ENCODE results near the gene S100A5.

S100A5 gene

DNA sequence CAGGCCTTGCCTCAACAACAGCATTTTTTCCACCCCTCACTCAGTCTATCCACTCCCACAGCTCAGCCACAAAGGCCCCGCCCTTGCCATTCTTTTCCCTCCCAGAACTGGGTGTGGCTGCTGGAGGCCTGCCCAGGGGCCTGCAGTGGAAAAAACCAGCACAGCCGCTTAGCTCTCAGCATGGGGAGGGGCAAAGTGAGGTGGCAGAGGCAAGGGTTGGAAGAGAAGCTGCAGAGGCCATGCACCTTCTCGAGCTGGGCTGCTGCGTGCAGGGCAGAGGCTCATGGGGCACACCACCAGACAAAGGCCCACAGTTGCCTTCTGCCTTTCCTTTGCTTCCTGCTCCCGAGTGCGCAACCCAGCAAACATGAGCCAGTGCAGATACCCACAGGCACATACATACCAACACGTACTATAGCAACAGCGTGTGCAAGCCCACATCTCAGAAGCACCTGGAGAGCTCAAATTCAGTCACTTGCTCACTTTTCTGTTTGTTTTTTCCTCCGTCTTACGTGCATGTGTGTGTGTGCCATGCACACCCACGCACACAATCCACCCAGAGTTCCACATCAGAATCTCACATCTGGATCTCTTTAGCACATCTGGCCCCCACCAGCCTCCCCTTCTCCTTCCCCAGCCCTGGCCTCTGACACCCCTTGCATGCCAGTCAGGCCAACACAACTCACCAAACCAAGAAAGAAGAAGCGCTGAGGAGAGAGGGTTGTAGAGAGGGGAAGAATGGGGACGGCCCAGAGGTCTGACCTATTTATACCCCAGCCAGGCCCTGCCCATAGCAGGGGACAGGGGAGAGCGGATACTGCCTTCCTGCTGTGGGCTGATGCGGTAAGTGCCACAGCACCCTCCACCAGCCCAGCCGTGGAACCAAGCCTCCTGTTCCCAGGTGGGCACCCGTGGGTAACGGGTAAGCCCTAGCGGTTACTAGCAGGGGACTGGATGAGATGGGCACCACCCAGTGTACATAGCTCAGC lies 4.6 kb upstream of the S100A5 start, which contains the start of gene S100A4:
S100A4 (minus strand) TSS at position 740 of the 989 bp plus-strand sequence. CDS start 1,012 bp downstream, outside the sequence.
- peak; percentile 86 for DNase-seq (ENCODE audit: low read depth)
- TF ChIP-seq, protein P1, sequence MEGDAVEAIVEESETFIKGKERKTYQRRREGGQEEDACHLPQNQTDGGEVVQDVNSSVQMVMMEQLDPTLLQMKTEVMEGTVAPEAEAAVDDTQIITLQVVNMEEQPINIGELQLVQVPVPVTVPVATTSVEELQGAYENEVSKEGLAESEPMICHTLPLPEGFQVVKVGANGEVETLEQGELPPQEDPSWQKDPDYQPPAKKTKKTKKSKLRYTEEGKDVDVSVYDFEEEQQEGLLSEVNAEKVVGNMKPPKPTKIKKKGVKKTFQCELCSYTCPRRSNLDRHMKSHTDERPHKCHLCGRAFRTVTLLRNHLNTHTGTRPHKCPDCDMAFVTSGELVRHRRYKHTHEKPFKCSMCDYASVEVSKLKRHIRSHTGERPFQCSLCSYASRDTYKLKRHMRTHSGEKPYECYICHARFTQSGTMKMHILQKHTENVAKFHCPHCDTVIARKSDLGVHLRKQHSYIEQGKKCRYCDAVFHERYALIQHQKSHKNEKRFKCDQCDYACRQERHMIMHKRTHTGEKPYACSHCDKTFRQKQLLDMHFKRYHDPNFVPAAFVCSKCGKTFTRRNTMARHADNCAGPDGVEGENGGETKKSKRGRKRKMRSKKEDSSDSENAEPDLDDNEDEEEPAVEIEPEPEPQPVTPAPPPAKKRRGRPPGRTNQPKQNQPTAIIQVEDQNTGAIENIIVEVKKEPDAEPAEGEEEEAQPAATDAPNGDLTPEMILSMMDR (conservative IDR thresholded peaks at IDR 0.05; ENCODE audit: low read depth, low read length), result no peak

DNA sequence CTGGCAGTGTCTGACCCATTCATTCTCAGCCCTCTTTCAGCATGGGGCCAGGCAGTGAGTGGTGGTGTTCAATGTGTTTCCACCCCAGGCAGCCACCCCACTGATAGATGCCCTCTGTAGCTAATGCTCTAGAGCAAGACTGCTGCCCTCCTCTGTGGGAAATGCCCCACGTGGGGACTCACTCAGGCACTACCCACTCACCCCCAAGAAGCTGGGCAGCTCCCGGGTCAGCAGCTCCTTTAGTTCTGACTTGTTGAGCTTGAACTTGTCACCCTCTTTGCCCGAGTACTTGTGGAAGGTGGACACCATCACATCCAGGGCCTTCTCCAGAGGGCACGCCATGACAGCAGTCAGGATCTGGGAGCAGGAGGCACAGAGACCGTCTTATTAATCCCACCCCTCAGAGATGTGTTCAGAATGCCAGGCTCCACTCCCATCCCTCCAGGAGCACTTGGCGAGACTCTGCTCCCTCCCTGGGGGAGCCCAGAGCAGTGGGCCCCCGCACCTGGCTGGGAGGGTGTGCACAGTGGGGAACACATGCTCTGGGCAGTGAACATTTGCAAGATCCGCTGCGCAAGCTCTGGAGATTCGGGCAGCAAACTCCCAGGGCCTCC lies 3.8 kb upstream of the S100A5 start:
- H3K4me3 ChIP-seq (ENCODE audit: low read depth, low read length), result no peak overlapping the region
- DNase-seq (ENCODE audit: low read depth), result no peak
- TF ChIP-seq, protein P1 (conservative IDR thresholded peaks at IDR 0.05; ENCODE audit: low read depth, low read length), result no peak

More for the DNA sequence above, 4.6 kb upstream of the S100A5 start, which contains the start of gene S100A4:
- H3K4me3 ChIP-seq (ENCODE audit: low read depth, low read length), result no peak within 1 kb of the TSS

DNA sequence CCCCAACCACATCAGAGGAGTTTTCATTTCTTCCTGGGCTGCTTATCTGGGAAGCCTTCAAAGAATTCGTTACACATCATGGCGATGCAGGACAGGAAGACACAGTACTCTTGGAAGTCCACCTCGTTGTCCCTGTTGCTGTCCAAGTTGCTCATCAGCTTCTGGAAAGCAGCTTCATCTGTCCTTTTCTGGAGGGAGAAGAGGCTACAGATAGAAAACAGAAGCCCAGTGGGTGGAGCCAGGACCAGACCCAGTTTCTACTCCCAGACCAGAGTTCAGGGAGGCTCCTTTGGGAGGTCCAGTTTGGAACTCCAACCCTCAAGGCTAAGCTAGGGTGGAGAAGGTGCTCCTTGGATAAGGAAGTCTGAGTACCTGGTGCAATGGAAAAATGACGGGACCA lies 3.0 kb upstream of the S100A5 start:
- H3K4me3 ChIP-seq (ENCODE audit: low read depth, low read length), result no peak overlapping the region
- no peak for DNase-seq (ENCODE audit: low read depth)
- TF ChIP-seq, protein P1 (conservative IDR thresholded peaks at IDR 0.05; ENCODE audit: low read depth, low read length), result no peak

DNA sequence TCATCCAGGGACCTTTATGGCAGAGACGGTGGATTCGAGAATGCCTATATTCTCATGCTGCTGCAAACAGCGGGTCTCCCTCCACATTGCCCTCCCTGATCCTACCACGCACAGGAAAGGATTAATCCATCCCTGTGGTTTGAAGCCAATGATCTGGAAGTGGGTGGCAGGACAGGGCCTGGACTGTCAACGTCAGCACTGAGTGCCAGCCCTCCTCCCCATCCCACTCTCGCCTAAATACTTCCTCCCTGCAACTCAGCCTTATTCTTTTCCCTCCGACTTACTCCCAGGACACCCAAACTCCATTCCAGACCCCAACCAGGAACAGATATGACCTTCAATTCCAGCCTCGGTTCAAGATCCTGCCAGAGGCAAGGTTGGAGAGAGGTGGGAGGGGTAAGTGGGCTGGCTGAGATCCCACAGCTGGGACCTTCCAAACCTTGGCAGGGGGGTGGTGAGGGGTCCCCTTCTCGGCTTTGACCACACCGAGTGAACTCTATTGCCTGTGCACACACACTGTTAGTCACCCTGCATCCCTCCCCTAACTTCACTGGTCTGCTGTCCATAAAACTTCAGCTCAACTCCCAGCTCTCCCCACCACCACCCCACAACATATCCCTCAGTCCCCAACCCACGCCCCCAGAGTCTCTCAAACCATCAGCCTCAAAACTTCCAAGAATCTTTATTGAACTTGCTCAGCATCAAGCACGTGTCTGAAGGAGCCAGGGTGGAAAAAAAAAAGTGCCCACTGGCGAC lies 2.4 kb upstream of the S100A5 start:
- TF ChIP-seq, protein P1 (conservative IDR thresholded peaks at IDR 0.05; ENCODE audit: low read depth, low read length), result no peak
- no peak for DNase-seq (ENCODE audit: low read depth)
- H3K4me3 ChIP-seq (ENCODE audit: low read depth, low read length), result no peak overlapping the region

DNA sequence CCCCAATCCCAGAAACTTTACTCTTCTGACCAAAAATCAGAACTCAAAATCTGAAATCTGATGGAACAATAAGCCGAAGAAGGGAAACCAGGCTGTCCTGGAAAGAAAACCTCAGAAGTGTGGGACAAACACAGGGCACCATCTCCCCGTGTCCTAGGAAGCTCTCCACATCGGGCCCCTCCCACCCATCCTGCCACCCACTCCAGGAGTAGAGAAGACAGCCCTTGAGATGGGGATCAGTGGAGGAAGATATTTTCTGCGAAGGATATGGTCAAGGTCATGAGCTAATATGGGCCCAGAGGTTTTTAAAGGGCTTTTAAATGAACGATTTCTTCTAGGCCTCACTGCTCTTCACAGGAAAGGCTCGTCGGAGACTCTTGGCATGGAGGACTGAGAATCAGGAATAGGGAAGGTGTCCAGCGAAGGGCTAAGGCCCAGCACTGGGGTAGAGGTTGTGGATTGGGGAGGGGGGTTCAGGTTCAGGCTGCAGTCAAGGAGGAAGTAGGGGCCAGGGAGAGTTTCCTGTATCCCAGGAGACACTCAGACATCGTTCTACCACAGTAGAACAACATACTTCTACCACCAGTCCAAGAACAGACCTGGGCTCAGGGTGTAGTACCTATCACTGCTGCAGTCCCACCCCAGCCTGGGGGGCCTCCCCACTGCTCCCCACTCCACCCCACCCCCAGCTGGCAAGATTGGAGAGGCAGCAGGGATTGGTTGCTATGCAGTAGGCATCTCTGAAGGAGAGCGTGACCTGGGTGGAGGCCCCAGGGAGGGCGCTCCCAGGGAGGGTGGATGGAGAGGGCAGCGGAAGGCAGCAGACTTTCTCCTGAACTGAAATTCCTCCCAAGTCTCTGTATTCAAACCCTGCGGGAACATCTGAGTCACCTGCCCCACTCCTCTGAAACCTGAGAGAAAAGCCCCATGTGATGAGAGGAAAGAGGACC lies 1.2 kb upstream of the S100A5 start:
- no peak for DNase-seq (ENCODE audit: low read depth)
- TF ChIP-seq, protein P1 (conservative IDR thresholded peaks at IDR 0.05; ENCODE audit: low read depth, low read length), result no peak
- no peak overlapping the region for H3K4me3 ChIP-seq (ENCODE audit: low read depth, low read length)
